CD1c-positive myeloid dendritic cell (primary cell): ENCODE results near the gene STRN3.
A peak's percentile ranks its signal among the peaks of the same experiment; 100 is the strongest.
"Not testable (repeated sequence)": the region's sequence is repeated elsewhere in the genome, so short reads cannot be mapped to it uniquely, and the experiment has no call there.

Experiments used
- DNase-seq: peaks from one replicate; pipeline ENCODE4 v3.0.0-alpha.2; 2016; ENCODE audit errors: extremely low spot score

STRN3 gene

GRCh38 chr14:31036552-31036951 lies 10.4 kb upstream of the STRN3 start:
- no peak for DNase-seq

- no peak for DNase-seq
These were observed 4.3 kb upstream of the STRN3 start for GRCh38 chr14:31030469-31030868.

DNA sequence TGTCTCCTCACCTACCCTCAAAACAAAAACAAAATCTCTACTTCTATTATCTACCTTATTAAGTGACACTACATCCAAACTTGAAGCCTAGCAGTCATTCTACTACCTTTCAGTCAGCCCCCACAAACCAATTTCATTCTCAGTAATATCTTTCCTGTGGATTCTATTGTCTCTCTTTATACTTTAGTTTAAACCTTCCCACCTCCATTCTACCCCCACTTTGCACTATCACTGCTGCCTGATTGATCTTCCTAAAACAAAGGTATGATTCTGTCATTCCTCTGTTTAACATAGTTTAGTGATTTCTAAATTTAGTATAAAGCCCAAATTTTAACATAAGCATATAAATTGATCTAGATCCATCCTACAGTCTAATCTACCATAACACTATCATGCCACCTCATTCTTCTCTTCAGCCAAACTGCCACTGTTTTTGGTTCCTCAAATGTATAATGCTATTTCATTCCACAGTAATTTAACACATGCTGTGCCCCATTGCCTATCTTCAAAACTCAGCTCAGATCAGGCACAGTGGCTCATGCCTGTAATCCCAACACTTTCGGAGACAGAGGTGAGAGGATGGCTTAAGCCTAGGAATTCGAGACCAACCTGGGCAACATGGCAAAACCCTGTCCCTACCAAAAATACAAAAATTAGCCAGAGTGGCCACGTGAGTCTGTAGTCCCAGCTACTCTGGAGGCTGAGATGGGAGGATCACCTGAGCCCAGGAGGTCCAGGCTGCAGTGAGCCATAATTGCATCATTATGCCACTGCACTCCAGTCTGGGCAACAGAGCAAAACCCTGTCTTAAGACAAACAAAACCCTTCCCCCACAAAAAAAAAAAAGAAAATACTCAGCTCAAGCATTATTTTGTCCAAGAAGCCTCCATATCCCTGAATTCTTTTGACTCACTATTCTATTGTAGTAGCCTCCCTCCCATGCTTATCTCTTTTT lies 3.1 kb upstream of the STRN3 start:
- DNase-seq: no peak

DNA sequence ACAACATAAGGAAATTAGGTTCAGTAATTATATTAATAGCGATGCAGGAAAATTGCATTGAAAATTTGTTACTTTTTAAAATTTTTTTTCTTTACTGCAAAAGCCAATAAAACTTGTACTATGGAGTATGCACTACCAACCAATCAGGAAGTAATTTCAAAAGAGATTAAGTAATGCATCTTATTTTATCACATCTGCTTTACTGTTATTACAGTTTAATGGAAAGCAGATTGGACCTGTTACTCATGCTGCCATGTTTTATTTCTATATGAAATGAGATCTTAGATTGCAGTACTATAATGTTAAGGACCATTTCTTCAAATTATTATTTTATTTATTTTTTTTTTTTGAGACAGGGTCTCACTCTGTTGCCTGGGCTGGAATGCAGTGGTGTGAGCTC lies 1.7 kb upstream of the STRN3 start:
- DNase-seq: peak; percentile 5

DNA sequence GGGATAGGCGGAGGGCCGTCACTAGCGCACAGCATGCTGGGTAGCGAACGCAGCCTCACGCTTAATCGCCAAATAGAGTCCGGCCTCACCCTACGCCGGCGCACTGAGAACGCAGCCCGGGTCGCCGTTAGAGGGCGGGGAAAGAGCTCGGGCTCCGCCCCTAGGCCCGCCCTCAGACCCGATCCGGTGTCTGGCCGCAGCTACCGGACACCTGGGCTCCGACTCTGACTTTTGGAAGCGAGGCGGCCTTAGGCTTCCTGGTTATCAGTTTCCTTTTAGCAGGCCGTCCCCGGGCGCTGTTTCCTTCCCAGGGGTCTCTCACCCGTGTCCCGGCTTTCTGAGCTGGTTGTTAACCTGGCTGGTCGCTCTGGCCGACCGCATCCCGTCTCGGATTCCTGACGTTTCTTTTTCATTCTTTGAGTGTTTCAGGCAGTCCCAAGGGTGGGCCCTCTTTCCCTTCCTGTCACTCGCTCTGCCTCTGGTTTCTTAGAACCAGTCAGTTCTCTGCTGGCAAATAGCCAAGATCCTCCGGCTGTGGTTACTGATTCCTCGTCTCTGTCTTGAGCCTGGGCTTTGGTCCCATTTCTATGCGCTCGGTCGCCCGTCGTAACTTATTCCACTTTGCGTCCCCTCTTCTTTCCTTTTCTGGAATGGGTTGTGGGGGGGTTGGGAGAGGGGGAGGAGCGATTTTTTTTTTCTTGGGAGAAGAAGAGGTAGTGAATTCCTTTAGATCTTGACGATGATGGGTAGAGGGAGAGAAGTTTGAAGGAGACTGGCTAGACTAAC lies 464 bp upstream of the STRN3 start:
- peak; percentile 94 for DNase-seq

DNA sequence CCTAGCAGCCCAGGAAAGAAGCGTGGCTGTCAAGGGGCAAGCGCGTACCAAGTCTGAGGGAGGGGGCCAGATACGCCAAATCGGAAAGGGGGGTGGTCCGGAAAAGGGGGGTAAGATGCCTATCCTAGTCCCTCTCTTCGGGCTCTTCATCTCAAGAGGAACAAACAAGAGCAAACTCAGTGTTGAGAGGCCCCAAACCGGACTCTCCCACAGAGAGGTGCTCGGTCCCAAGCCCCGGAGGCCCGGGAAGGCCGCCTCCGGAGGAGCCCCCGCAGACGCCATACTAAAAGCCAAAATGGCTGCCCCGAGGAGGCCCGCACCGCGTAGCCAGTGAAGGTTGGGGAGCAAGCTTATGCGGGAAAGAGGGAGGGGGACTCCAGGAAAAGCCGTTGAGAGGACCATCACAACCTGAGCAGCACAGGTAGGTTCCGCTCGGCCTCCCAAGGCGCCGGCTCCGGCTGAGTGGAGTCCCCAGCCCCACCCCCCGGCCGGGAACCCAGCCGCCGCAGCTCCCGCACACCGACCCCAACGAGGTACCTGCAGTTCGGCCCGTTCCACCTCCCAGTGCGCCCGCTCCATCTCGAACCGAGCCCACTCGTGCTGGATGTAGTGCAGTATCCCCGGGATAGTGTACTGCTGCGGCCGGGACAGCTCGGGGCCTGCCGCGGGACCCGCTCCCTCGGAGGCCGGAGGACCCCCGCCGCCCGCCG lies 657 bp downstream of the STRN3 start, which contains the start of gene AP4S1:
TSS of gene AP4S1 (plus strand) at position 283 of the 710 bp plus-strand sequence. CDS start 40,548 bp downstream, outside the sequence.
- DNase-seq: peak; percentile 51

GRCh38 chr14:31024577-31025366 lies 1.4 kb downstream of the STRN3 start:
- peak; percentile 20 for DNase-seq

DNA sequence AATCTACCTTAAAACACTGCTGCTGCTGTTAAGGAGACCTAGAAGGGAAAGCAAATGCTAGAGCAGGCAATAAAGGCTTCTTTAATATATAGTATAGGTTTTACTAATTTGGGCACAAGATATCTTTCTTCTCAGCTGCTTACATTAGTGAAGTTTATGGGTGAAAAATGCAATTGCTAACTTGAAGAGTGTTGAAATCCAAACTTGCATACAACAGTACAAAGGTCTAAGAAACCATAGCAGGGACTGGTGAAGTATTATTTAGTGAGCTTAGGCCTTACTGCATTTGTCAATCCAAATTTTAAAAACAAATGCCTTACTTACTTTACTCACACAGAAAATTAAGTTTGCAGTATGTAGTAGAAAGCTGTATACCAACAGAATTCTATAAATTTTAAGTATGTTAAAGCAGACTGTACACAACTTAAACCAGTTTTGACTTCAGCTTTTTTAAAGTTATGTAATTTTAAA lies 2.1 kb downstream of the STRN3 start:
- DNase-seq: no peak

DNA sequence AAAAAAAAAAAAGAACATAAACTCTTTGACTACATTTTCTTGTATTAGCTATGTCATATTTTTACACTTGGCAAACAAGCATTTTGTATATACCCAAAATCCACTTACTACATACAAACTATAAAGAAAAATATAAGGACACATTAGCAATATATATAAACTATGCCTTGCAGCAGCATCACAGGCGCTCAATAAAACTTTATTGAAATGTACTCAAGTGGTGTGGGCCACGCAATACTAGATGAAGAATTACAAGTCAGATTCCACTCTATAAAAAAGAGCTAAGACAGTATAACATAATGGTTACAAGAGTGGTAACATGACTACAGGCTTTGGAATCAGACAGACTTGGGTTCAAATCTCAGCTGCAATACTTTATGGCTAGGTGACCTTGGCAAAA lies 3.8 kb downstream of the STRN3 start:
- no peak for DNase-seq

GRCh38 chr14:31021576-31021949 lies 4.6 kb downstream of the STRN3 start:
- no peak for DNase-seq

- no peak for DNase-seq
These were observed 5.2 kb downstream of the STRN3 start for GRCh38 chr14:31020834-31021575.

GRCh38 chr14:31018057-31018645 lies 8.0 kb downstream of the STRN3 start:
- DNase-seq: no peak

DNA sequence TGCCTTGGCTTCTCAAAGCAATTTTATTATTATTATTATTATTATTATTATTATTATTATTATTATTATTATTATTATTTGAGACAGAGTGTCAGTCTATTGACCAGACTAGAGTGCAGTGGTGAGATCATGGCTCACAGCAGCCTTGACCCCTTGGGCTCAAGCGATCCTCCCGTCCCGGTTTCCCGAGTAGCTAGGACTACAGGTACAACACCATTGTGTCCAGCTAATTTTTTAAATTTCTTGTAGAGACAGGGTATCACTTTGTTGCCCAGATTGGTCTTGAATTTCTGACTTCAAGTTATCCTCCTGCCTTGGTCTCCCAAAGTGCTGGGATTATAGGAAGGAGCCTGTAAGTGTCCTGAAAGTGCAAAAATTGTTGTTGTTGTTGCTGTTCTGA lies 12.3 kb downstream of the STRN3 start:
- no peak for DNase-seq

- no peak for DNase-seq
These were observed 15.2 kb downstream of the STRN3 start for GRCh38 chr14:31010935-31011334.

- no peak for DNase-seq
These were observed 16.2 kb downstream of the STRN3 start for GRCh38 chr14:31009836-31010574.

GRCh38 chr14:31006703-31007102 lies 19.5 kb downstream of the STRN3 start:
- no peak for DNase-seq

GRCh38 chr14:31004007-31004406 lies 22.2 kb downstream of the STRN3 start:
- DNase-seq: not testable (repeated sequence)

GRCh38 chr14:31003284-31003683 lies 22.9 kb downstream of the STRN3 start:
- no peak for DNase-seq

DNA sequence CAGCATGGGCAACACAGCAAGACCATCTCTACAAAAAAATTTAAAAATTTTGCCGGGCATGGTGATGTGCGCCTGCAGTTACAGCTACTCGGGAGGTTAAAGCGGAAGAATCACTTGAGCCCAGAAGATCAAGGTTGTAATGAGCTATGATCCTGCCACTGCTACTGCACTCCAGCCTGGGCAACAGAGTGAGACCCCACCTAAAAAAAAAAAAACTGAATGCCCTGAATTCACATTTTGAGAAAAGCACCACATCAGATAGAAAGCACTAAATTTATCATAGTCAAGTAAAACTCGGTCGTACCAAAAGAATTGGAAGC lies 24.9 kb downstream of the STRN3 start:
- no peak for DNase-seq
